Right renal pelvis (tissue), 4 donors: ENCODE measurements around the gene PRKAR2B. TPM values are rescaled to one million over a fixed set of nuclear protein-coding genes. Genes with fewer than 3 reads are reported as not detected.
A peak's percentile ranks its signal among the peaks of the same experiment; 100 is the strongest.

Experiments
- DNase-seq, 4 donors: peaks; one replicate each; pipeline ENCODE4 v3.0.0-alpha.2; 2013; ENCODE audit warnings: low read depth in 4 of 4, low spot score in 3 of 4, missing footprints in 1 of 4
- polyA plus RNA-seq, 4 donors: library from polyadenylated mRNA; unstranded; fragments of 120-200 nt; gene quantifications; one replicate each; pipeline ENCODE4 v1.2.1, GENCODE V29; 2013; ENCODE audit not compliant: insufficient read length in 4 of 4

Gene PRKAR2B
- polyA plus RNA-seq = 10 to 100 TPM; 38.6 to 54.8 (median 46.6) TPM

DNA sequence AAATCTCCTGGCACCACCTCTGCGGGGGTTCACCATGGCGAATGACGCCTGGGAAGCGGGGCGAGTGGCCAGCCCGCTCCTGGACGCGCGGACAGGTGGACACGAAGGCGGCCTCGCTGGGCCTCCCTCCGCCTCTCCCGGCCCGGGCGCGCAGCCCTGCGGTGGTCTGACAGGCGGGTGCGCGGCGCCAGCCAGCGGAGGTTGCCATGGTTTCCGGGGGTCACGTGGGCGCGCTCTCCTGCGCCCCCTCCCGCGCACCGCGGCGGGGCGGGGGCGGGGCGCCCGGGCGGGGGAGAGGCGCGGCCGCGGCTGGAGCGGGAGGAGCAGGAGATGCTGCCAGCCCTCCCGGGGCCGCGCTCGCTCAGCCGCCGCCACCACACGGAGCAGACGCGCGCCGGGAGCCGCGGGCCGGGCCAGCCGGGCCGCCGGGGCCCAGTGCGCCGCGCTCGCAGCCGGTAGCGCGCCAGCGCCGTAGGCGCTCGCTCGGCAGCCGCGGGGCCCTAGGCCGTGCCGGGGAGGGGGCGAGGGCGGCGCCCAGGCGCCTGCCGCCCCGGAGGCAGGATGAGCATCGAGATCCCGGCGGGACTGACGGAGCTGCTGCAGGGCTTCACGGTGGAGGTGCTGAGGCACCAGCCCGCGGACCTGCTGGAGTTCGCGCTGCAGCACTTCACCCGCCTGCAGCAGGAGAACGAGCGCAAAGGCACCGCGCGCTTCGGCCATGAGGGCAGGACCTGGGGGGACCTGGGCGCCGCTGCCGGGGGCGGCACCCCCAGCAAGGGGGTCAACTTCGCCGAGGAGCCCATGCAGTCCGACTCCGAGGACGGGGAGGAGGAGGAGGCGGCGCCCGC lies at the start of gene PRKAR2B:
PRKAR2B (plus strand) TSS at position 359 of the 848 bp plus-strand sequence; CDS start at position 562, 203 bp downstream.
- DNase-seq = peak; percentile 80 to 84 (median 82)

DNA sequence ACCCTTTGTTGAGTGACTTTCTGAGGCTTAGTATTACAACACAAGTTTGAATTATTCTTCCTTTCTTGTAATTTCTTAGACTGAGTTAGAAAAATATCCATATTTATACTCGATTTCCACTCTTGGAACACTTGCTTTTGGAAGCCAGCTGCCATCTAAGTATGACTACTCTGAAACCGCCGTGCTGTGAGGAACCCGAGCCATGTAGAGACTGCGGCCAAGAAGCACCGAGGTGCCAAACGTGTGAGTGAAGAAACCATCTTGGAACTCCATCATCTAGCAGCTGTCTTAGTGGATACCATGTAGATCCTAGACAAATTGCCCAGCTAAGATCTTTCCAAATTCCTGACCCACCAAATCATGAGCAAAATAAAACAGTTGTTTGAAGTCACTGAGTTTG lies 49.7 kb upstream of the PRKAR2B start:
- no peak for DNase-seq

DNA sequence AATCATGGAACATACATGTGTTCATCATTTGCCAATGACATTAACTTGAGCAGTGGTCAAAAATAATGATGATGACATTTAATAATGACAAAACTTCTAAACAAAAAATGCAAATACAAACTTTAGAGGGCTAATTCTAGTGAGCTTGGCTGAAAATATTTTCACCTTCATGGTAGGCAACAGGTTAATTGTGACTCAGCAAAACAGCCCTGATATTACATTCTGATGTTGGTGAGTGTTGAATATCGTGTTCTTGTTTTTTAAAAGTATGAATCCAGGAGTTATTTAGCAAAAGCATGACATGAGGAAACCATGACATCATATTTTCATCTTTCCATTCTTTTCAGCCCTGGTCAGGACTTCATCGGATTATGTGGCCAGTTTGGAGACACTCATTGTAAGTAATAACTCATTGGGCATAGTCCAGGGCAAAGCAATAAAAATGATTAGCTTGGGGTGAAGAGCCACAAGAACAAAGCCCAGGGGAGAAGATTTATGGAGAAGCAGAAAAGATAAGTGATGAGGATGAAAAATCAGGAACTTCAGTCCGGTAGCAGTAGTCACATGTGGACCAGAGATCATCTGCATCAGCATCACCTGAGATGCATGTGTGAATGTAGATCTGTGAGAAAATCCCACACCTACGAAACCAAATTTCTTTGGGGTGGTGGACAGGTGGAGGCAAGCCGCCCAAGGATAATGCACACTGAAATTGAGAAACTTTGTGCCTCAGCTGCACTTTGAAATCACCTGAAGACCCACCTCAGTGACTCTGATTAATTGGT lies 46.8 kb upstream of the PRKAR2B start:
- DNase-seq = no peak

DNA sequence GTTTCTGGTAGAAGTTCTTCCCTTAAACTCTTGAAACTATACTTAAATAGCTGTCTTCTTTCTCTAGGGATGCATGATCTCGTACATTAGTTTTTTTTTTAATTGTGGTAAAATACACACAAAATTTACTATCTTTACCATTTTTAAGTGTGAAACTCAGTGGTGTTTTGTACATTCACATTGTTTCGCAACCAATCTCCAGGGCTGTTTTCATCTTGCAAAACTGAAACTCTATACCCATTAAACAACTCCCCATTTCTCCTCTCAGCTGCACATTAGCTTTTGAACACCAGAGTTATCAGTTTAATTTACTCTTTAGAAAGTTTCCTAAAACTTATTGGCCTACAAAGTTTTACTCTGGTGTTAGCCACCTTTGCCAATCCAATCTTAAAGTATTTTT lies 45.5 kb upstream of the PRKAR2B start:
- no peak for DNase-seq

DNA sequence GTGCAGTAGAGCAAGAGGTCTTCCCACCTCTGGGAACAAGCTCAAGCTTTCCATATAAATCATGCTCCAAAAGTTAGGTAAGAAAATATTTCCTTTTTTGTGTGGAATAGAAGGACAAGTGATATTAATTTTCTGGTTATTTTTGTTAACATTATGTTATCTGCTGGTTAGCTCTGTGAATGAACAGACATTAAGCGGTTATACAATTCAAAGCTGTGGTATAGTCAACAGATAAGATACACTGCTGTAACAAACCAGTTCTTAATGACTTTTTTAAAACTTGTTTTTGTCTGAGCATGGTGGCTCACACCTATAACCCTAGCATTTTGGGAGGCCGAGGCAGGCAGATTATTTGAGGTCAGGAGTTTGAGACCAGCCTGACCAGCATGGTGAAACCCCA lies 43.0 kb upstream of the PRKAR2B start:
- DNase-seq = no peak

DNA sequence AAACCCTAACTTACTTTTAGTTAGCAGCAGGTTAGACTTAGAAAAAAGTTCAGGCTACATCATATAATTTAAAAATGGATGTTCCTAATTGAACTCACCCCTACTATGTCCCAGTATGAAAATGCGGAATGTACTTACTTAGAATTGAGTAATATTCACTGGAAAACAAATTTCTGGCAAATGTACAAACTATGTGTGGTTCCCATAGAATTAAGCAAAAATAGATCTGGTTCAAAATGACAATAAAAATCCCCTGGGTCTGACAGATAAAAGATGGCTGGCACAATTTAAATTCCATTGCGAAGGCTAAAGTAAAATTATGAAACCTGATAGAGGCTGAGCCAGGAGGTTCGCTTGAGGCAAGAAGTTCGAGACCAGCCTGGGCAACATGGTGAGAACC lies 42.4 kb upstream of the PRKAR2B start:
- DNase-seq = no peak

DNA sequence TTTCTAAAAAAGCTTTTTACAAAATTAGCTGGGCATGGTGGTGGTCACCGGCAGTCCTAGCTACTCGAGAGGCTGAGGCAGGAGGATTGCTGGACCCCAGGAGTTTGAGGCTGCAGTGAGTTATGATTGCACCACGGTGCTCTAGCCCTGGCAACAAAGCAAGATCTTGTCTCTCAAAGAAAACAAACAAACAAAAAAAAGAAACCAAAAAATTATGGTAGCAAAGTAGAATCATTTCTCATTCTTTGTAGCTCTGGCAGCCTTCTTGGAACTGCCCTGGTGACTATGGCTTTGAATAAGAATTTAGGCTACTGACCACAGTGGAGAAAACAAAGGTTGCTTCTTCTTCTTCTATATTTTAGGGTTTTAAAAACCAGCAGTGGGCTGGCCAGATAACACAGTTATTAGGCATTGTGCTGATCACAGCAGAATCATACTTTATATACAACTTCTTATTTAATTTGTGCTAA lies 41.9 kb upstream of the PRKAR2B start:
- no peak for DNase-seq

DNA sequence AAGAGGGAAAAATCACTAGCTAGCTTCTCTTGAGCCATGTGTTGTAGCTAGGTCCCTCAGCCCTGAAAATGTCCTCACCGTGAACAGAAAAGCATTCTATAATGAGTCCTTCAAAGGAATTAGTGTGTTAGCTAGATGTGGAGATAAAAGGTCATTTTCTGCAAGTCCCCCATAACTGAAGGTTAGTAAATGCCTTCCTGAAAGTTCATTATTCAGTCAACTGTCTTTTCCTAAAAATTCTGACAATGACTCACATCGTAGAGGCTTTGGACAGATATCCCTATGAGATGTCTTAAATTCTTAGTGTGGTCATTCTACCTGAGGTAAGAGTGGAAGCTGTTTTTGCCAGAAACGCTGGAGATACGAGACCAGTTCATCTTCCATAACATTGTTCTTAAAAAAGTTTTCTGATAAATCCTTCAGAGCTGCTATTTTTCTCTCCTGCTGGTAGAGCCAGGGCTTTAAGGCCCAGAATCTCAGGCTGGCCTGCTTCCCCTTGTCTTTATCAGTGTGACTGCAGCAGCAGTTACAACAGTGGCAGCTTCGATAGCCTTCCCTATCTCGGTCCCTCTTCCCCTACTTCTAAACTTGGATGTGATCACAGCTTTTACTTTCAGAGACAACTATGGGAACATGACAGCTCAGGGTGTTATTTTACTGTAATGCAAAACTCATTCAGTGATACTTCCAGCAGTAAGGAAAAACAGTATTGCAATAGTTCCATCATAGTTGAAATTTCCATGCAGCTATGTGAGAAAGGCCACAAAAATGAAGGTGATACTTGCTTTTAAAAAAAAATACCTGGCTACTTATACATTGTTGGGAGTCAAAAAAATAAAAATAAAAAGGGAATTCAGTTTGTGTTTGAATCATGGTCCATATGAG lies 37.3 kb upstream of the PRKAR2B start:
- no peak for DNase-seq

DNA sequence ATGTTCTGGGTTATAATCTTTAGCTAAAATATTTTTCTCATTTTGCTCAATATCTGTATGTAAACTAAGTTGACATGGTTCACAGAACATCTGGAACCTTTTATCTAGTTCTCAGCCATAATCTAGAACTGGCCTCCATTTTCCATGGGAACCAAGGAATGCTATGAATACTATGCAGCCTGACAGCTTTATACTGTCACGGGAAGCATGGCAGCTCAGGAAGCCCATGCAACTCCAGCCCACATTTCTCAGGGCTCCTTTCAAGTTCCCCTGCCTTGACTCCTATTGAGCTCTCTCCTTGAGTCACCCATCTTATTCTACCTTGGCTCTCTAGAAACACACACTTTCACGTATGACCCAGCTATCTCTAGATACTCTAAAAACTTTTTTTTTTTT lies 36.6 kb upstream of the PRKAR2B start:
- DNase-seq = no peak

DNA sequence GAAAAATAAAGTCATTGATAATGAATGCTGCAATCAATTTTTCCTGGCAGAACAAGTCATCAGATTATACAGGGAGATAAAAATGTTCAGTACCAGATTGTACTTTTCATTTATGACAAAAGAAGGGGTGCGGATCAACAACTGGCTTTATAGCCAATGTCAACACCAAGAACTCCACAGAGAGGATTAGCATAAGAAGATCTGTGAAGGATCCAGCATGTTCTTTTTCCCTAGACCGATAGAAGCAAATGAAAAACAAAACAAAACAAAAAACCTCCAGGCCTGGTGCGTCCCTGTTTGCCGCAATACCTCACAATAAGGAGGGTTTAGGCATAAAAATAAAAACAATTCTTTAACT lies 34.7 kb upstream of the PRKAR2B start:
- no peak for DNase-seq

DNA sequence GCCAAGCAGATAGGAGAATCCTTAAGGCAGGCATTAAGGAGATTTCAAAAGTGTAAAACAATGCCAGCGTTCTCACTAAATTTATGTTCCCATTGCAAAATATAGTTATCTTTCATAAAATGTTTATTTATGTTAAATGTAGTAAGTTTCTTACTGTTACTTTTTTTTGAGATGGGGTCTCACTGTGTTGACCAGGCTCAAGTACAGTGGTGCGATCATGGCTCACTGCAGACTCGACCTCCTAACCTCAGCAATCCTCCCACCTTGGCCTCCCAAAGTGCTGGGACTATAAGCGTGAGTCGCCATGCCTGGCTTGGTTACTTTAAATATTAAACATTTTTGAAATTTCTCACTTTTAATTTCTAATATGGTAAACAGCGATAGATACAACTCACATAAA lies 31.8 kb upstream of the PRKAR2B start:
- no peak for DNase-seq

DNA sequence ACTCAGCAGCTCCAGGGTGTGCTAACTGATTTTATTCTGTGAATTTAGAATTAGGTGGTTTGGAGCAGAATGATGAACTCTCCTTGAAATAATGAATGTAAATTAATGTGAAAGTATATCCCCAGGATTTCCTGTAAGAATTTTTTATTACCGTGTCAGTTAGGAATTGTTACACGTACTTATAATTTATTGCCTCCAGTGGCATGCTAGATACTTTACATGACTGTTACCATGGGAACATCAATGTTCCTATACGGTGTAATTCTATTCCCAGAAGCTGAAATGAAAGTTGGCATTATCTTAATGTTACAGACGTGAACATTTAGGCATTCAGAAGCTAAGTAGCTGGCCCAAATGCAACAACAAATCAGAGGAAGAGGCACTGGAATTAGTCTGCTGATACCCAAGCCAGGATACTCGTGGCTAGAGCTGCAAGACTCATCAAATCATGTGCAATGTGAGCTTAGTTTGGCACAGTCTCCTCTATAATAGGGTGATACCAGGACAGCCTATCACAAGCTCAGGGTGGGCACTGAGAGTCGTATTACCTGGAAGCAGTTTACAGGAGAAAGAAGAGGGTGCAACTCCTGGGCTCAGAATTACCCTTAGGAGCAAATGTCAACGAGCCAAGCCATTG lies 30.0 kb upstream of the PRKAR2B start:
- DNase-seq = no peak

DNA sequence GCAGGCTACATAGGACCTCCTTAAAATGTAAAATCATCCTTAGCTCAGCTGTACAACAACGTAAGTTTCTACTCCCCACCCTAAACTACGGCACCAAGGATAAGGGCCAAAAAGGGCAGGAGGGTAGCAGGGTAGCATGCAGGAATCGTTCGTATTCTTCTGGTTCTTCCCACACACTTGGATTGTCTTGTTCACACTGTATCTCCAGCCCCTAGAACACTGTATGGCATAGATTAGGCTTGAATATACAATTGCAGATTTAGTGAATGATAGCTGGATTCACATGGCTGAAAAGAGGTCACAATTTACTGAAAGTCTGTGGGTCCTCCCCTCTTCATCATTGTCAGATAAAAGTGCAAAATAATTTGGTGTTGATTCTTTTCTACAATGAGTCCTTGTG lies 28.2 kb upstream of the PRKAR2B start:
- DNase-seq = no peak

DNA sequence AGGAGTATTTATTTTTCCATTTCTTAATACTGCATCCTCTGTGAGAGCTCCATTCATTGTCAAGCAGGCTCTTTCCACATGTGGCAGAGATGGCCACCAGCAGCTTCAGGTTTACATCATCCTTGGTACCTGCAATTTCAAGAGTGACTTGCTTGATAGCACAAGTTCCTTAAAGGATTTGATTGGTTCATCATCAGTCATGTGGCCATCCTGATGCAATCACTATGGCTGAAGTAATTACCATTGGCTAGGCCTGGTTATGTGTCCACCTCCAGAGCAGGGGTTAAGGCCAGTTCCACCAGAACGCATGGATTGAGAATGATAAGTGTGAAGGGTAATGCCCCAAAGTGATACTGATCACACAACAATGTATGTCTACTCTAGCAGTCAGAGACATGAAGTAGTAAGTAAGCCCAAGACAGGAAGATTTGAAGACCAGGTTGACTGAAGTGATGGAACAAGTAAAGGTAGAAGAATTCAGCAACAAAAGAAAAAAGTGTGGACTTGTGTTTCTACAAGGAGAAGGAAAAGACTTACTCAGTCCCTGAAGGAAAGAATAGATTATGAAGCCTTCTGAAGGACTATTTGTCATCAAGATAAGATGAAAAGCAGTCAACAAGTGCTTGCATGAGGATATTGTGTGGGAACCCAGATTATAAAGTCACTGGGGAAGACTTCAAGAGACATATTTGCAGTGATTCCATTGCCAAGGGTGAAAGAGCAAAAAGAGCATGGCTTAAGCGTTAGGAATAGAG lies 26.4 kb upstream of the PRKAR2B start:
- DNase-seq = peak in 1 of 4 donors; percentile 15

DNA sequence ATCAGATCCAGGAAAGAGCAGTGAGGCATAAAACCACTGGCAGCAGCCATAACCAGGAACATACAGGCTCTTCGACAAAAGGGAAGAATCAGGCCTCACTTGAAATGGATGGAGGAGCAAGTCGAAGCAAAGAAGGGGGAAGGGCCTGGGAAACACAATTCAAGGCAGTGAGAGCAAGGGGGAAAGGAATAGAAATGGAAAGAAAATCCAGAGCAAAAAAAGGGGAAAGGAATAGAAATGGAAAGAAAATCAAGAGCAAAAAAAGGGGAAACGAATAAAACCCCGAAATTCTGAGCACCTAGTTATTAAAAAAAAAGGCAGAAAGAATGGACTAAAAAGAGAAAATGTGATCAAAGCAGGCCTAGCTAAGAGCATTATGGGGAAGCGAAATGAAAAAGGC lies 24.1 kb upstream of the PRKAR2B start:
- no peak for DNase-seq

DNA sequence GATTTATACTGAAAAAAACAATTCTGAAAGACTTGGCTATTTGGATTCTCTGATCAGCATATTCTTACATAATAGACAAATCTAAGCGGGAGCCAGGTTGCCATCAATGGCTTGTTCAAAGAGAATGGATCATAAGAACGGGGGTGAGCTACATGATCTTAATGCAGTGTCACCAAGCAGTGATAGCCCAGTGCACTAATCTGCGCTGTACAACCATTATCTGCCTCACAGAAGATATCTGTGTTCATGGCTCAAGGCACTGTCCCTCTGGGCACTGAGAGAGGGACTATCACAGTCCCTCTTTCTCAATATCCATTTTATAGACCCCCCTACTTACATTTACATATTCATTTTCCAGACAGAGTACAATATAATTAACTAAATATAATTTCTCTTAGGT lies 22.9 kb upstream of the PRKAR2B start:
- DNase-seq = no peak

DNA sequence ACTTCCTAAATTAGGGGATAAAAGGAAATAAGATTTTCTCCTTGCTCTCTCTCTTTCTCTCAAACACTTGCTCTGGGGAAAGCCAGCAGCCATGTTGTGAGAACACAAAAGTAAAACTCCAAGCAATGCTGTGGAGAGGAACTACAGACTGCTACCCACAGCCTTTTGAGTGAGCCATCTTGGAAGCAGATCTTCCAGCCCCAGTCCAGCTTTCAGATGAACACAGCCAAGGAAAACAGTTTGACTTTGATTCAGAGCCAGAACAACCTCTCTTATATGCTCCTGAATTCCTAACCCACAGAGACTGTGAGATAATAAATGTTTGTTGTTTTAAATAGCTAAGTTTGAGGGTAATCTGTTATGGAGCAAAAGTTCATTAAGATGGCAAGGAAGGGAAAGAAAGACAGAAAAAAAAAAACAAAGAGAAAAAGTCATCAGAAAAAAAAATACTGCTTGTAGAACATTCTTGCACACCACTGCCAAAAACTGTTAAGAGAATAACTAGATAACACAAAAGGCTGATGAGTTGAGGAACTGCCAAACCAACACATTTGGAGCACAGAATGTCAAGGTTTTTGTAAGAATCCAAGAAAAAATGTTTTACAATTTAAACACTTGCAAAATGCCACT lies 20.9 kb upstream of the PRKAR2B start:
- DNase-seq = no peak

DNA sequence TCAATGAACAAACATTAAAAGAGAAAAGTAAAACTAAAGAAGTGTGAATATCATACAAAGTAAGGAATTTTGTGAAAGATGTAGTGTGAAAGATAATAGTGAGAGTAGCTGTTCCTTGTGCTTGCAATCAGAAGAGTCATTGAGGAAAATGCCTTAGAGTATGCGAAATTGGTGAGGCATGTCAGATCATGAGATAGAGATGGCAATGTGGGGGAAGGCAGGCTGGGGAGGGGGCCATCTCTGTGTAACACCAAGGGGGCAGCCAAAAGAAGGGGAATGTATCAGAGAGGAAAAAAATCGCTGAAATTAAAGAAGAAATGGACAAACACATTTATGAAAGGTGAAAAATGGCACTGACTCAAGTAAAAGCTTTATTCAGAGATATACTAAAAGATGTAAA lies 19.6 kb upstream of the PRKAR2B start:
- DNase-seq = no peak

DNA sequence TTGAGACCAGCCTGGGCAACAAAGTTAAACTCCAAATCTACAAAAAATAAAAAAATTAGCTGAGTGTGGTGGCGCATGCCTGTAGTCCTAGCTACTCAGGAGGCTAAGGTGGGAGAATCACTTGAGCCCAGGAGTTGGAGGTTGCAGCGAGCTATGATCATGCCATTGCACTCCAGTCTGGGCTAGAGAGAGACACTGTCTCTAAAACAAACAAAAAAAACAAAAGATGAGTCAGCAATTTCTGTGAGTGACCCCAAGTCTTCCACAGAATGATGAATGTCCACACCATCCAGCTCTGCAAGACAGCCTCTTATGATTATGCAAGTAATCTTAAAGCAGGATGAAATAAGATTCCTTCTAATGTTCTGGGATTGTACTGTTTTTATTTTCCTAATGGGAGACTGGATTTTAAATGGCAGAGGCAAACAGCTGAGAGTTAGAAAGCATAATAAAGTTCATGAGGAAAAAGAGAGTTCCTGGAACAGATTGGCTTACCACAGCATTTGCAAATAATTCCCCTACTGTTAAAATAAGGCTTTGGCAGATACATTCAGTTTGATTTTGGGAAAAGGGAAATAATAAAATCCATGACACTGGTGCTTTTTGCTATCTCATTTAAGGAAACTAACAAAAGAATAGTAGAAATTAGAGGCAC lies 18.9 kb upstream of the PRKAR2B start:
- no peak for DNase-seq
